Measurements from ENCODE around the gene ADGRB3. TPM values are rescaled to one million over a fixed set of nuclear protein-coding genes. Genes with fewer than 3 reads are reported as not detected.

Gene ADGRB3
- total and polyA plus RNA-seq, 10 of the 15 experiments (the other 5 are each of a cell fraction or from before 2014, with no cell fraction given): 0.03 to 0.06 TPM; not detected in 8

DNA sequence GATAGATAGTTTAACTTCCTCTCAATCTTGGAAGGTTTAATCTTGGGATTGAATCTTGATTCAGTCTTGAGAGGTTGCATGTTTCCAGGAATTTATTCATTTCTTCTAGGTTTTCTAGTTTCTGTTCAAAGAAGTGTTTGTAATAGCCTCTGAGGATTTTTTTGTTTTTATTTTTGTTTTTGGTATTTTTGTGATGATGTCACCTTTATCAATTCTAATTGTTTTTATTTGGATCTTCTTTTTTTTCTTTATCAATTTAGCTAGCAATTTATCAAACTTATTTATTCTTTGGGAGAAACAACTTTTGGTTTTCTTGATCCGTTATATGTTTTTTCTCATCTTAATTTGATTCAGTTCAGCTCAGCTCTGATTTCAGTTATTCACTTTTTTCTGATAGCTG is 41.5 kb upstream of the ADGRB3 start:
- ATAC-seq: no peak
- WGBS (ENCODE audit: insufficient coverage, insufficient replicate concordance, low lambda C conversion rate, missing lambda C conversion rate): 0% methylated on average over 1 of the region's 1 CpG
- Histone ChIP-seq H3K4me2 (ENCODE audit: control insufficient read depth, insufficient read depth) (no peak overlapping the region), H4K20me1 (ENCODE audit: control insufficient read depth, insufficient read depth) (no peaks in the 10 kb centered on the region), H3K27ac (ENCODE audit: control insufficient read depth, insufficient read depth) (no peak overlapping the region), H3K9ac (ENCODE audit: control insufficient read depth, insufficient read depth, low read length) (no peak overlapping the region), H3K4me3 (no peak overlapping the region), H3K4me1 (ENCODE audit: control insufficient read depth, insufficient read depth, low read length) (no peaks in the 10 kb centered on the region), H2AFZ (ENCODE audit: control insufficient read depth, low read depth, low read length) (no peak overlapping the region), H3K9me3 (replicated peaks; ENCODE audit: control insufficient read depth, insufficient read depth, low read length) (no peaks in the 10 kb centered on the region), H3K36me3 (ENCODE audit: control insufficient read depth in 2 of 2, insufficient read depth in 2 of 2, low read length in 1 of 2) (no peaks in the 10 kb centered on the region), H3K27me3 (replicated peaks in 1 of 2; ENCODE audit: control insufficient read depth in 2 of 2, insufficient read depth in 2 of 2, low read length in 1 of 2) (no peaks in the 10 kb centered on the region), H3K79me2 (ENCODE audit: control insufficient read depth, insufficient read depth, low read length) (no peaks in the 10 kb centered on the region)
- TF ChIP-seq ATF7 (IDR thresholded peaks at IDR 0.05; ENCODE audit: low read depth) (0 out of 2 replicates have a peak, but pooled peaks have one; percentile 41), TARDBP (IDR thresholded peaks at IDR 0.05; ENCODE audit: borderline replicate concordance) (no peak)
- no TSS peak for BruUV-seq (replicated peaks)
- intact Hi-C loops (cut with micrococcal nuclease; ENCODE audit: unreplicated experiment) (no loop called here), in situ Hi-C loops (cut with MboI) (no loop called here)
- RAD21 ChIA-PET (ENCODE audit: unreplicated experiment): no interaction called here
- FAIRE-seq: no peak
- CTCF ChIA-PET: interaction anchor here (1.4 kb wide), 1 partner anchor 21 kb away, joined by 5 read pairs; no protein-coding TSS in a partner anchor
- POLR2A ChIA-PET: no interaction called here
- DNase-seq (ENCODE audit: low read depth, low spot score): no peak
- SMC1A ChIA-PET (ENCODE audit: uncharacterized antibody, unreplicated experiment): no interaction called here

- Histone ChIP-seq H3K27me3 (replicated peaks in 1 of 2; ENCODE audit: control insufficient read depth in 2 of 2, insufficient read depth in 2 of 2, low read length in 1 of 2) (no peaks in the 10 kb centered on the region), H3K79me2 (ENCODE audit: control insufficient read depth, insufficient read depth, low read length) (no peaks in the 10 kb centered on the region), H3K4me3 (no peak overlapping the region), H3K4me1 (ENCODE audit: control insufficient read depth, insufficient read depth, low read length) (no peaks in the 10 kb centered on the region), H3K9ac (ENCODE audit: control insufficient read depth, insufficient read depth, low read length) (no peak overlapping the region), H3K36me3 (ENCODE audit: control insufficient read depth in 2 of 2, insufficient read depth in 2 of 2, low read length in 1 of 2) (no peaks in the 10 kb centered on the region), H3K27ac (ENCODE audit: control insufficient read depth, insufficient read depth) (no peak overlapping the region), H3K9me3 (replicated peaks; ENCODE audit: control insufficient read depth, insufficient read depth, low read length) (no peaks in the 10 kb centered on the region), H3K4me2 (ENCODE audit: control insufficient read depth, insufficient read depth) (no peak overlapping the region), H4K20me1 (ENCODE audit: control insufficient read depth, insufficient read depth) (no peaks in the 10 kb centered on the region), H2AFZ (ENCODE audit: control insufficient read depth, low read depth, low read length) (no peak overlapping the region)
- RAD21 ChIA-PET (ENCODE audit: unreplicated experiment): no interaction called here
- WGBS (ENCODE audit: insufficient coverage, insufficient replicate concordance, low lambda C conversion rate, missing lambda C conversion rate): 0% methylated on average over 3 of the region's 3 CpGs
- in situ Hi-C loops (cut with MboI): no loop called here
- CTCF ChIA-PET: interaction anchor here (2.7 kb wide), 1 partner anchor 25 kb away, joined by 6 read pairs; no protein-coding TSS in a partner anchor
- SMC1A ChIA-PET (ENCODE audit: uncharacterized antibody, unreplicated experiment): interaction anchor here (1.1 kb wide), 1 partner anchor 32 kb away, joined by 3 read pairs; no protein-coding TSS in a partner anchor
- DNase-seq (ENCODE audit: low read depth, low spot score): no peak
- no peak for ATAC-seq
- POLR2A ChIA-PET: no interaction called here
- no peak for FAIRE-seq
- intact Hi-C loops (cut with micrococcal nuclease; ENCODE audit: unreplicated experiment): no loop called here
- BruUV-seq (replicated peaks): no TSS peak
- no peak for TF ChIP-seq SKIL (IDR thresholded peaks at IDR 0.05; ENCODE audit: low read depth, poor library complexity, severe bottlenecking)
- no peak for TF ChIP-seq BCL11A (IDR thresholded peaks at IDR 0.05; ENCODE audit: low read depth, low read length)
- no peak for TF ChIP-seq BMI1 (IDR thresholded peaks at IDR 0.05; ENCODE audit: borderline replicate concordance)
- TF ChIP-seq, protein P1, sequence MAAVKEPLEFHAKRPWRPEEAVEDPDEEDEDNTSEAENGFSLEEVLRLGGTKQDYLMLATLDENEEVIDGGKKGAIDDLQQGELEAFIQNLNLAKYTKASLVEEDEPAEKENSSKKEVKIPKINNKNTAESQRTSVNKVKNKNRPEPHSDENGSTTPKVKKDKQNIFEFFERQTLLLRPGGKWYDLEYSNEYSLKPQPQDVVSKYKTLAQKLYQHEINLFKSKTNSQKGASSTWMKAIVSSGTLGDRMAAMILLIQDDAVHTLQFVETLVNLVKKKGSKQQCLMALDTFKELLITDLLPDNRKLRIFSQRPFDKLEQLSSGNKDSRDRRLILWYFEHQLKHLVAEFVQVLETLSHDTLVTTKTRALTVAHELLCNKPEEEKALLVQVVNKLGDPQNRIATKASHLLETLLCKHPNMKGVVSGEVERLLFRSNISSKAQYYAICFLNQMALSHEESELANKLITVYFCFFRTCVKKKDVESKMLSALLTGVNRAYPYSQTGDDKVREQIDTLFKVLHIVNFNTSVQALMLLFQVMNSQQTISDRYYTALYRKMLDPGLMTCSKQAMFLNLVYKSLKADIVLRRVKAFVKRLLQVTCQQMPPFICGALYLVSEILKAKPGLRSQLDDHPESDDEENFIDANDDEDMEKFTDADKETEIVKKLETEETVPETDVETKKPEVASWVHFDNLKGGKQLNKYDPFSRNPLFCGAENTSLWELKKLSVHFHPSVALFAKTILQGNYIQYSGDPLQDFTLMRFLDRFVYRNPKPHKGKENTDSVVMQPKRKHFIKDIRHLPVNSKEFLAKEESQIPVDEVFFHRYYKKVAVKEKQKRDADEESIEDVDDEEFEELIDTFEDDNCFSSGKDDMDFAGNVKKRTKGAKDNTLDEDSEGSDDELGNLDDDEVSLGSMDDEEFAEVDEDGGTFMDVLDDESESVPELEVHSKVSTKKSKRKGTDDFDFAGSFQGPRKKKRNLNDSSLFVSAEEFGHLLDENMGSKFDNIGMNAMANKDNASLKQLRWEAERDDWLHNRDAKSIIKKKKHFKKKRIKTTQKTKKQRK (IDR thresholded peaks at IDR 0.05; ENCODE audit: low read depth, low read length): no peak
- TF ChIP-seq, protein P2, sequence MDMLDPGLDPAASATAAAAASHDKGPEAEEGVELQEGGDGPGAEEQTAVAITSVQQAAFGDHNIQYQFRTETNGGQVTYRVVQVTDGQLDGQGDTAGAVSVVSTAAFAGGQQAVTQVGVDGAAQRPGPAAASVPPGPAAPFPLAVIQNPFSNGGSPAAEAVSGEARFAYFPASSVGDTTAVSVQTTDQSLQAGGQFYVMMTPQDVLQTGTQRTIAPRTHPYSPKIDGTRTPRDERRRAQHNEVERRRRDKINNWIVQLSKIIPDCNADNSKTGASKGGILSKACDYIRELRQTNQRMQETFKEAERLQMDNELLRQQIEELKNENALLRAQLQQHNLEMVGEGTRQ (IDR thresholded peaks at IDR 0.05; ENCODE audit: borderline replicate concordance, low read depth, low read length): no peak
- no peak for TF ChIP-seq RAD51 (IDR thresholded peaks at IDR 0.05)
- TF ChIP-seq ZBTB33 (IDR thresholded peaks at IDR 0.05): no peak
These were observed 37.4 kb upstream of the ADGRB3 start for GRCh38 chr6:68597642-68598041.
